CD4-positive, alpha-beta T cell treated with Interleukin-6 at 100 ng/mL for 8 hours (primary cell): ENCODE measurements around the gene TRPM2.
"Not testable (repeated sequence)": the region's sequence is repeated elsewhere in the genome, so short reads cannot be mapped to it uniquely, and the experiment has no call there.

Experiments used
- DNase-seq: peaks from one replicate; pipeline ENCODE4 v3.0.0-alpha.2; 2020; ENCODE audit warnings: mixed read lengths, low spot score

TRPM2 gene

DNA sequence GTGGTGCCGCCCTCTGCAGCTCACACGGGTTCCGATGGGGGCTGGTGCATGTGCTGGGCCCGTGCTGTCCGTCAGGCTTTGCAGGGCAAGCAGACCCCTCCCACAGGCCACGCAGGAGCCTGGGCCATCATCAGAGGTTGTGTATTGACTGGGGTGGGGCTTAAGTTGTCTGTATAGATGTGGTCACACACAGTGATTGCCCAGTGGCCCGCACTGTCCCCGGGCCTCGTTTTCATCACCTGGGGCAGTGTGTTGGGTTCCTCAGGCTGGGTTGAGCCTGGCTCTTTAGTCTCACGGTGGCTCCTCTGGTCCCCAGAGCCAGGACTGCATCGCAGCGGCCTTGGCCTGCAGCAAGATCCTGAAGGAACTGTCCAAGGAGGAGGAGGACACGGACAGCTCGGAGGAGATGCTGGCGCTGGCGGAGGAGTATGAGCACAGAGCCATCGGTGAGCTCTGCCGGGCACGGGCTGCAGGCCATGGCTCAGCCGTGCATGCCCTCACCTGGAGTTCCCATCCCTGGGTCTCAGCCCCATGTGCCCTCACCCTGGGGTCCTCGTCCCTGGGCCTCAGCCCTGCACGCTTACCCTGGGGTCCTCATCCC is 44.1 kb downstream of the TRPM2 start:
- no peak for DNase-seq

DNA sequence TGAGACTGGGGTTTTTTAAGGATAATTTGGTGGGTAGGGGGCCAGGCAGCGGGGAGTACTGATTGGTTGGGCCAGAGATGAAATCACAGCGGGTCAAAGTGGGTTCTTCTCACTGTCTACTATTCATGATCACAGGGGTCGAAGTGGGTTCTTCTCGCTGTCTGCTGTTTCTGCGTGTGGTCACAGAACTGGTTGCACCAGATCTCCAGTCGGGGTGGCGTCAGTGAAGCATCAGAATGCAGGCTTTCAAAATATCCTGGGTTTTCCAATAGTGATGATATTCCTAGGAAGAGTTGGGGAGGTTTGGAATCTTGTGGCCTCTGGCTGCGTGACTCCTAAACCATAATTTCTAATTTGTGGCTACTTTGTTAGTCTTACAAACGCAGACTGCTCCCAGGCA is 45.1 kb downstream of the TRPM2 start:
- no peak for DNase-seq

- DNase-seq: no peak
Observed at GRCh38 chr21:44399151-44399954, 45.9 kb downstream of the TRPM2 start.

- no peak for DNase-seq
Observed at GRCh38 chr21:44399955-44400790, 46.8 kb downstream of the TRPM2 start.

- DNase-seq: no peak
Observed at GRCh38 chr21:44400791-44401385, 47.5 kb downstream of the TRPM2 start.

DNA sequence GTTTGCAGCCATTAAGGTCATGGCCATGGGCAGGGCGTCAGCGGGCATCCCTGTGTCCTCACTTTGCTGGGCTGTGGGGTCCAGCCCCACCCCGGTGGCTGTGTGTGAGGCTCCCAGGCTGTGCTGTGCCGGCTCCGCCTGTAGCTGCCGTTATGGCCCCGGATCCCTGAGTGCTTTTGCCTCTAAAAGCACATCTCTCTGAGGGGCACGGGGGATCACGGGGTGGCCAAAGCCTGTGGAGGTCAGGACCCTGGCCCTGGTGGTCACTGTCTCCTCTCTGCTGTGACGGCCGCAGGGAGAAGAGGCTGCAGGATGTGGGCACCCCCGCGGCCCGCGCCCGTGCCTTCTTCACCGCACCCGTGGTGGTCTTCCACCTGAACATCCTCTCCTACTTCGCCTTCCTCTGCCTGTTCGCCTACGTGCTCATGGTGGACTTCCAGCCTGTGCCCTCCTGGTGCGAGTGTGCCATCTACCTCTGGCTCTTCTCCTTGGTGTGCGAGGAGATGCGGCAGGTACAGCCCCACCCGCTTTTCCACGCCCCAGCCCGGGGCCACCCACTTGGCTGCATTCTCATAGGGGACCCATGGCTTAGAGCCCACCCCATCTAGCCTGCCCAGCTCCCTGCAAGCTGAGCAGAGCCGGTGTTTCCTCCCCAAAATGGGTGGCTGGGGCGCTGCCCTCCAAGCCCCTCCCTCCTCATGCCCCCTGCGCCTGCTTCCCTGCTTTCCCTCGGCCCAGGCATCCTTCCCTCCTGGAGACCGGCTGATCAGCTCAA is 48.2 kb downstream of the TRPM2 start:
- DNase-seq: no peak

DNA sequence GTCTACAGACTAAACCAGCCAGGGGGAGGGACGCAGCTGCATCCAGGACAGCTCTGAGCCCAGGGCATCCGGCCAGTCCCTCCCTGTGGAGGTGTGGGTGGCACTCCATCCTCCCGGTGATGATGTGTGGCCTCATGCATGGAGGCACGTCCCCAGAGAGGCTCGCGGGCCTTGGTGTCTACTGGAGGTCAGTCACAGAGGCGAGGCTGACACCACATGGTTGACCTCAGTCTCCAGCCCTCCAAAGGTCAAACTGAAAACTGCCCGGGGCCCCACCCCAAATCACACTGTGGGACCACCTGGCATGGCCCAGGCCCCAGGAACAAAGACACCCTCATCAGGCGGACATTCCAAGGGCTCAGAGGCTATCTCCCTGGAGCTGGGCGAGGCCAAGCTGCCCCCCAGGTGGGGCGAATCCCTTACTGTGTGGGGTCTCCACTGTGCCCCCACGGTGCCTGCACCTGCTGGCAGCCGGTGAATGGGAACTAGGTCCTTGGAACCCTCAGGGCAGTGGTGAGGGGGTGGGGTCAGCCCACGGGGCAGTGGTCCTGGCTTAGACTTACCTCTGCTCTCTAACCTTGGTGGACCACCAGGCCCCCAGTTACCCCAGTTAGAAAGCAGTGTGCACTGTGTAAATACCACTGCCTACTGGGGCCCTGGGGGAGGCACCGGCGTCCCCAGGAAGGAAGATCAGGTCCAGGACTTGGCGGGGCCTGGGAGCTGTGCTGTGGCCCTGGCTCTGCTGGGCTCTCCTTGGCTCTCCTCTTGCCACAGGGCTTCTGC is 49.1 kb downstream of the TRPM2 start:
- DNase-seq: no peak

GRCh38 chr21:44403106-44404020 is 49.9 kb downstream of the TRPM2 start:
- DNase-seq: no peak

- not testable (repeated sequence) for DNase-seq
Observed at GRCh38 chr21:44404482-44404881, 51.1 kb downstream of the TRPM2 start.

GRCh38 chr21:44405091-44405947 is 51.9 kb downstream of the TRPM2 start:
- no peak for DNase-seq

GRCh38 chr21:44405948-44406872 is 52.8 kb downstream of the TRPM2 start:
- no peak for DNase-seq

DNA sequence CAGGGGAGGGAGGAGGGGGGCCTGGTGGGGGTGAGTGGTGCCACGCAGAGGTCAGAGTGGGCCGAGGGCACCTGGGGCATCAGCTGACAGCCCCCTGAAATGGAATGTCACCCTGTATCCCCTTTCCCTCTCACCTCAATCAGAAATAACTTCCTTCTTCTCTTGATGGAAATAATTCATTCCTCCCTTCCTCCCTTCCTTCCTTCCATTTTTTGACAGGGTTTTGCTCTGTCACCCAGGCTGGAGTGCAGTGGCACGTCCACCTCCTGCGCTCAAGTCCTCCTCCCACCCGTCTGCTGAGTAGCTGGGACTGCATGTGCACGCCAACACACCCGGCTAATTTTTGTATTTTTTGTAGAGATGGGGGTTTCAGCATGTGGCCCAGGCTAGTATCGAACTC is 53.5 kb downstream of the TRPM2 start:
- DNase-seq: no peak

GRCh38 chr21:44407493-44407892 is 54.1 kb downstream of the TRPM2 start:
- no peak for DNase-seq

GRCh38 chr21:44408226-44408625 is 54.8 kb downstream of the TRPM2 start:
- DNase-seq: no peak

GRCh38 chr21:44413566-44414290 is 60.3 kb downstream of the TRPM2 start:
- no peak for DNase-seq

DNA sequence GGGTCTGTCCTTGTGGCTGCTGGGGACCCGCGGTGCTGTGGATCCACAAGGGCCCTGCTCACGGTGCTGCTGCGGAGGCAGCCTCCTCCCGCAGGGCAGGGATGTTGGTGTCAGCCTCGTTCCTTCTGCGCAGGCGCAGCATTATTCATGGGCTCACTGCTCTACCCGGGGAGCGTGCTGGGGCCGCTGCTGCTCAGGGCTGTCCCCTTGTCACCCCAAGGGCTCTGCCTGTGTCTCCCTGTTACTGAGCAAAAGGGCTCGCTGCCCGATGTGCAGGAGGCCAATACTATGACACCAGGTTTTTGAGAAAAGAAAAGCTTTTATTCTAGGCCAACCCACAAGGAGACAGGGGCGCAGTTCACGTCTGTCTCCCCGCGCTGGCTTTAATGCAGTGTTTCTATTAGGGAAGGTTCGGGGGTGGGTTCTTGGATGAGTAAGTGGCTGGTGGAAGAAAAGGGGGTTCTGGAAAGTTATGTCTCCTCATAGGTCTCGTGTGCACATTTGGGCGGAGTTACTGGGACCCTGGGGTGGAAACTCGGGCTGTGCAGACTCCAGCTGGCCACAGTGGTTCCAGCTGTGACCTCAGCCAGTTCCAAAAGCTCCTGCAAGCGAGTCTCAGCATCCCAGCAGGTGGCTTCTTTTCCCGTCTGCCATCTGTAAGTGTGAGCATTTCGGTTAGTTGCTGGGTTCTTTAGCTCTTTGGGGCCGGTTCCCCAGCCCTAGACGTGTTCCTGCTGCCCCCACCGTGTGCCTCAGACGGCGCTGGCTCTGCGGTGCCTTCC is 61.1 kb downstream of the TRPM2 start:
- no peak for DNase-seq
